Measurements from ENCODE around the gene TTLL13. TPM values are rescaled to one million over a fixed set of nuclear protein-coding genes. Genes with fewer than 3 reads are reported as not detected.

Gene TTLL13
- total and polyA plus RNA-seq, 2 donors (not counting 1 experiment from before 2014, with no cell fraction given), result 0.33 to 0.42 TPM

GRCh38 chr15:90211440-90212143 lies 37.8 kb upstream of the TTLL13 start:
- Histone ChIP-seq H3K36me3 (replicated peaks in 1 of 2; ENCODE audit: control extremely low read depth in 1 of 2, control insufficient read depth in 1 of 2, extremely low read depth in 1 of 2, insufficient read depth in 2 of 2, low read length in 1 of 2) (peaks cover 2 to 58% of the 10 kb centered on the region in 2 experiments), H3K4me1 (ENCODE audit: control insufficient read depth in 2 of 2, insufficient read depth in 2 of 2, low read length in 2 of 2) (peaks cover 92 to 100% of the 10 kb centered on the region in 2 donors), H2AFZ (ENCODE audit: insufficient read depth, low read depth, low read length, poor library complexity, severe bottlenecking) (no peak overlapping the region), H4K20me1 (ENCODE audit: control insufficient read depth, insufficient read depth, low read length, poor library complexity, severe bottlenecking) (peaks cover 50% of the 10 kb centered on the region), H3K4me2 (replicated peaks; ENCODE audit: low read depth, low read length, poor library complexity, severe bottlenecking) (peak overlapping the region; percentile 65), H3K9me3 (ENCODE audit: control extremely low read depth in 1 of 3, control insufficient read depth in 2 of 3, insufficient read depth in 1 of 3, low read length in 2 of 3) (peaks cover 0 to 2% (median 0%) of the 10 kb centered on the region in 3 donors), H3K27ac (ENCODE audit: low read length in 2 of 2) (peak overlapping the region; percentile 80 to 86), H3K79me2 (ENCODE audit: control insufficient read depth, insufficient read depth, low read length) (peaks cover 92% of the 10 kb centered on the region), H3K27me3 (replicated peaks in 1 of 4; ENCODE audit: control extremely low read depth in 1 of 4, control insufficient read depth in 3 of 4, insufficient read depth in 4 of 4, low read length in 3 of 4) (no peaks in the 10 kb centered on the region), H3K4me3 (ENCODE audit: control extremely low read depth in 1 of 5, extremely low read depth in 1 of 5, insufficient read depth in 1 of 5, low read depth in 2 of 5, low read length in 4 of 5) (peak overlapping the region in 2 of 5 experiments; percentile 2 to 15), H3K9ac (ENCODE audit: low read length) (peak overlapping the region; percentile 48)
- ATAC-seq (ENCODE audit: low read depth), result no peak
- Mint-ChIP-seq H3K9me3 (ENCODE audit: insufficient read depth) (no peaks in the 10 kb centered on the region), H3K27ac (peak overlapping the region; percentile 90), H3K27me3 (no peaks in the 10 kb centered on the region), H3K4me3 (peak overlapping the region; percentile 76), H3K4me1 (peaks cover 93% of the 10 kb centered on the region)
- 42% methylated on average over 9 of the region's 13 CpGs for WGBS (ENCODE audit: insufficient coverage)
- no peak for TF ChIP-seq EZH2 (IDR thresholded peaks at IDR 0.05; ENCODE audit: borderline replicate concordance, insufficient read depth, low read depth, low read length, poor library complexity, severe bottlenecking)
- TF ChIP-seq, protein P1, sequence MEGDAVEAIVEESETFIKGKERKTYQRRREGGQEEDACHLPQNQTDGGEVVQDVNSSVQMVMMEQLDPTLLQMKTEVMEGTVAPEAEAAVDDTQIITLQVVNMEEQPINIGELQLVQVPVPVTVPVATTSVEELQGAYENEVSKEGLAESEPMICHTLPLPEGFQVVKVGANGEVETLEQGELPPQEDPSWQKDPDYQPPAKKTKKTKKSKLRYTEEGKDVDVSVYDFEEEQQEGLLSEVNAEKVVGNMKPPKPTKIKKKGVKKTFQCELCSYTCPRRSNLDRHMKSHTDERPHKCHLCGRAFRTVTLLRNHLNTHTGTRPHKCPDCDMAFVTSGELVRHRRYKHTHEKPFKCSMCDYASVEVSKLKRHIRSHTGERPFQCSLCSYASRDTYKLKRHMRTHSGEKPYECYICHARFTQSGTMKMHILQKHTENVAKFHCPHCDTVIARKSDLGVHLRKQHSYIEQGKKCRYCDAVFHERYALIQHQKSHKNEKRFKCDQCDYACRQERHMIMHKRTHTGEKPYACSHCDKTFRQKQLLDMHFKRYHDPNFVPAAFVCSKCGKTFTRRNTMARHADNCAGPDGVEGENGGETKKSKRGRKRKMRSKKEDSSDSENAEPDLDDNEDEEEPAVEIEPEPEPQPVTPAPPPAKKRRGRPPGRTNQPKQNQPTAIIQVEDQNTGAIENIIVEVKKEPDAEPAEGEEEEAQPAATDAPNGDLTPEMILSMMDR (IDR thresholded peaks at IDR 0.05), result no peak
- ChIA-PET POLR2A (interaction anchor here (1.5 to 9.0 kb wide), 3 partner anchors 10 to 21 kb away, joined by 7 to 163 read pairs (median 56); partner anchors contain the start of genes CIB1, GDPGP1 and SEMA4B), CTCF (interaction anchor here (0.8 to 12.6 kb wide), 2 partner anchors 20 to 50 kb away, joined by 3 to 274 read pairs; no protein-coding TSS in a partner anchor)
- DNase-seq, result no peak
- intact Hi-C loops (cut with micrococcal nuclease), result loop anchor here (10.0 kb wide), 2 partner anchors 317 to 453 kb away; partner anchors contain the start of gene AP3S2
